Jurkat, Clone E6-1 (cell line): ENCODE results near the gene KANSL1.
"Not testable (repeated sequence)": the region's sequence is repeated elsewhere in the genome, so short reads cannot be mapped to it uniquely, and the experiment has no call there.

ENCODE experiments used
- DNase-seq: peaks from one replicate; pipeline ENCODE4 v3.0.0-alpha.2; 2011; ENCODE audit warnings: low read depth, low spot score
- H3K4me3 ChIP-seq: 2 replicates; pipeline ENCODE4 v1.5.1; 2011; ENCODE audit warnings: mild to moderate bottlenecking, low read length, control low read depth, moderate library complexity

KANSL1 gene

GRCh38 chr17:46193626-46194392 is 580 bp upstream of the KANSL1 start:
- peak; percentile 90 for DNase-seq
- H3K4me3 ChIP-seq, result peak overlapping the region; percentile 67

- peak overlapping the region; percentile 70 for H3K4me3 ChIP-seq
- DNase-seq, result peak; percentile 65
Observed at GRCh38 chr17:46192439-46193150, 634 bp downstream of the KANSL1 start.

DNA sequence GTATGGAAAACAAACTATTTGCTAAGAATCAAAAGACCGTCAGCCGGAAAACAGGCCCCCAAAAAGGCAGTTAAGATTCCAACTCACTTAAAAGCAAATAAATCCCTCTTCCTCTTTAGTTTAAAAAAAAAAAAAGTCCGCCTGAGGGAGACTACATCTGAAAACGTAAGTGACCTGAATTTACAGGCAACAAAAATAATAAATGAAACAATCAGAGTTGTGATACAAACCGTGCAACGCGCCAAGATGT is 1.1 kb downstream of the KANSL1 start:
- H3K4me3 ChIP-seq, result peak overlapping the region; percentile 70
- no peak for DNase-seq

DNA sequence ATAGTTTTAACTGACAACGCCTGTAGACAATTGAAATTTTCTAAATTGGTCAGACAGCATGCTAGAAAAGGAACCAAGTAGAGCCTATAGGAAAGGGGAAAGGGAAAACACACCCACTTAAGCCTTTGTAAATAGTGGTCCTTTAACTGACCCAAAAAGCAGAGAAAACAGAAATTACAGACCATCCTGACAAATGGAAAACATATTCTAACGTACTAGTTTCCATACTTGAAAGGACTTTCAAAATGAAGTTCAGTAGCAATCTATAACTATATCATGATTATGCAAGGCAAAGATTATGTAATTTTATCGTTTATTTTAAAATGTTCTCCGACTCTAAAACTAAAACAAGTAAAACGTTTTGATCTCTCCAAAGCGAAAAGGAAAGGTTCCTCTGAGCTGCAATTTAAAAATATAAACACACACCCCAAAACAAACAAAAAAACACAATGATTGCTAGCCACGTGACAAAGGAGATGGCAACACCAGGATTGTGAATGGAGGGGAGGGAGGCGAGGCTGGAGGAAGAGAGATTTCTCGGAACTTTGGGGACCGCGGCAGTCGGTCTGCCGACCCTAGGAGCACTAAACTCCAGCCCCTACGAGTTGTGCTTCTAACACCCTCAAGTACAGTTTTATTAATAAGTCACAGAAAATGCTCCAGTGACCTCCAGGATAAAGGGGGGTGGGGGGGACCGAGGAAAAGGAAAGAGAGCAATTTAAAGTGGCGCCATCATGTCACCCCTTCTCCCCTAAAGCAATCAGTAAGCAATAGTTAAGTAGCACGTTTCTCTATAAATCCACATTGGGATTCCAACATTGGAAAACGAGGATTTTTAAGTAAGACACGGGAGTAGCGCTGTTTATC is 1.7 kb downstream of the KANSL1 start:
- no peak for DNase-seq

GRCh38 chr17:46190763-46191162 is 2.5 kb downstream of the KANSL1 start:
- peak overlapping the region; percentile 70 for H3K4me3 ChIP-seq
- DNase-seq, result no peak

More for the DNA sequence above, 1.7 kb downstream of the KANSL1 start:
- H3K4me3 ChIP-seq, result peak overlapping the region; percentile 70

- peak; percentile 59 for DNase-seq
- H3K4me3 ChIP-seq, result not testable (repeated sequence)
Observed at GRCh38 chr17:46186827-46187235, 6.4 kb downstream of the KANSL1 start.

DNA sequence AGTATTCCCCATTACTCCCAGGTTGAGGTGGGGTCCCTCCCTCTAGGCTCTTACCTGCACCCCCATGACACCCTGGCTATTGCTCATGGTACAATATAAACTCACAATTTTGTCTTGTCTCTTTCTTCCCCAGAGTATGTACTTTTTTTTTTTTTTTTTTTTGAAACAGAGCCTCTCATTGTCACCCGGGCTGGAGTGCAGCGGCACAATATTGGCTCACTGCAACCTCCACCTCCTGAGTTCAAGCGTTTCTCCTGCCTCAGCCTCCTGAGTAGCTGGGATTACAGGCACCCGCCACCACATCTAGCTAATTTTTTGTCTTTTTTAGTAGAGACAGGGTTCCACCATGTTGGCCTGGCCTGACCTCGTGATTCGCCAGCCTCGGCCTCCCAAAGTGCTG is 8.5 kb downstream of the KANSL1 start:
- DNase-seq, result no peak
- no peak overlapping the region for H3K4me3 ChIP-seq

DNA sequence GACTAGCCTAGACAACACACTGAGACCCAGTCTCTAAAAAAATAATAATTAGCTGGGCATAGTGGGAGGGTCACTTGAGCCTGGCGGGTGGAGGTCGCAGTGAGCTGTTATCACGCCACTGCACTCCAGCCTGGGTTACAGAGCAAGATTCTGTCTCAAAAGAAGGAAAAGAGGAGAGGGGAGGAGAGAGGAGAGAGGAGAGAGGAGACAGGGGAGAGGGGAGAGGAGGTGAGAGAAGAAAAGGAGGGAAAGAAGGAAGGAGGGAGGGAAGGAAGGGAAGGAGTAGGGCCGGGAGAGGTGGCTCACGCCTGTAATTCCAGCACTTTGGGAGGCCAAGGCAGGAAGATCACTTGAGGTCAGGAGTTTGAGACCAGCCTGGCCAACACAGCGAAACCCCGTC is 9.8 kb downstream of the KANSL1 start:
- DNase-seq, H3K4me3 ChIP-seq: not testable (repeated sequence)

GRCh38 chr17:46182961-46183360 is 10.3 kb downstream of the KANSL1 start:
- no peak overlapping the region for H3K4me3 ChIP-seq
- no peak for DNase-seq

DNA sequence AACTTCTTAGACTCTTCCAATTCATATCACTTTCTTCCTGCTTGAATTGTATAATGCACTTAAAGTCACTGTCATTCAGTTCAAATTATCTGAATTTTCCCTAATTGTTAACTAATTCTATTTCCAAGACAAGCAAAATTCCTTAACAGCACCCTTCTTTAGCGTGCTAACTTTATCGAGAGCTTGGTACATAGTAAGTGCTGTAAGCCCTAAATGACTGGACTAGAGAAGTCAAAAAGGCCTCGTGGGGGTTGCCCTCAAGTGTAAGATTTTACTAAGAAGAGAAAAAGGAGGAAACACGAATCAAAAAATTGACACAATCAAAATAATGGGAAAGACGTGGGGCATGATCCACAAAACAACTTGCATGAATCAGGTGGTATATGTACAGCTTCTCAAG is 11.3 kb downstream of the KANSL1 start:
- no peak for DNase-seq
- no peak overlapping the region for H3K4me3 ChIP-seq

DNA sequence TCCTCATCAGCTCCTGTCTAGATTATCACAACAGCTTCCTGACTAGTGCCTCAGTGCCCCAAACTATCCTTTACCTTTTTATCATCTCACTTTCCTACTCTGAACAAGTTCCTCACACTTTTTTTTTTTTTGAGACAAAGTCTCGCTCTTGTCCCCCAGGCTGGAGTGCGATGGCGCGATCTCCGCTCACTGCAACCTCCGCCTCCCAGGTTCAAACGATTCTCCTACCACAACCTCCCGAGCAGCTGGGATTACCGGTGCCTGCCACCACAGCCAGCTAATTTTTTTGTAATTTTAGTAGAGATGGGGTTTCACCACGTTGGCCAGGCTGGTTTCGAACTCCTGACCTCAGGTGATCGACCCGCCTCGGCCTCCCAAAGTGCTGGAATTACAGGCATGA is 11.9 kb downstream of the KANSL1 start:
- DNase-seq, H3K4me3 ChIP-seq: not testable (repeated sequence)

GRCh38 chr17:46180892-46181274 is 12.3 kb downstream of the KANSL1 start:
- no peak for DNase-seq
- H3K4me3 ChIP-seq, result no peak overlapping the region

DNA sequence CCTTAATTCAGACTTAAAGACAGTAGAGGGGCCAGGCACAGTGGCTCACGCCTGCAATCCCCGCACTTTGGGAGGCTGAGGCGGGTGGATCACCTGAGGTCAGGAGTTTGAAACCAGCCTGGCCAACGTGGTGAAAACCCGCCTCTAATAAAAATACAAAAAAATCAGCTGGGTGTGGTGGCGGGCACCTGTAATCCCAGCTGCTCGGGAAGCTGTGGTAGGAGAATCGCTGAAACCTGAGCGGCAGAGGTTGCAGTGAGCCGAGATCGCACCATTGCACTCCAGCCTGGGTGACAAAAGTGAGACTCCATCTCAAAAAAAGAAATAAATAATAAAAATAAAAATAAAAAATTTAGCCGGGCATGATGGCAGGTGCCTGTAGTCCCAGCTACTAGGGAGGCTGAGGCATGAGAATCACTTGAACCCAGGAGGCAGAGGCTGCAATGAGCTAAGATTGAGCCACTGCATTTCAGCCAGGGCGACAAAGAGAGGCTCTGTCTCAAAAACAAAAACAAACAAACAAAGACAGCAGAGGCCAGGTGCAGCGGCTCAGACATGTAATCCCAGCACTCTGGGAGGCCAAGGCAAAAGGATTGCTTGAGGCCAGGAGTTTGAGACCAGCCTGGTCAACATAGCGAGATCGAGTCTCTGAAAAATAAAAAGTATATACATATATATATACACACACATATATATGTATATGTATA is 12.9 kb downstream of the KANSL1 start:
- DNase-seq, H3K4me3 ChIP-seq: not testable (repeated sequence)

DNA sequence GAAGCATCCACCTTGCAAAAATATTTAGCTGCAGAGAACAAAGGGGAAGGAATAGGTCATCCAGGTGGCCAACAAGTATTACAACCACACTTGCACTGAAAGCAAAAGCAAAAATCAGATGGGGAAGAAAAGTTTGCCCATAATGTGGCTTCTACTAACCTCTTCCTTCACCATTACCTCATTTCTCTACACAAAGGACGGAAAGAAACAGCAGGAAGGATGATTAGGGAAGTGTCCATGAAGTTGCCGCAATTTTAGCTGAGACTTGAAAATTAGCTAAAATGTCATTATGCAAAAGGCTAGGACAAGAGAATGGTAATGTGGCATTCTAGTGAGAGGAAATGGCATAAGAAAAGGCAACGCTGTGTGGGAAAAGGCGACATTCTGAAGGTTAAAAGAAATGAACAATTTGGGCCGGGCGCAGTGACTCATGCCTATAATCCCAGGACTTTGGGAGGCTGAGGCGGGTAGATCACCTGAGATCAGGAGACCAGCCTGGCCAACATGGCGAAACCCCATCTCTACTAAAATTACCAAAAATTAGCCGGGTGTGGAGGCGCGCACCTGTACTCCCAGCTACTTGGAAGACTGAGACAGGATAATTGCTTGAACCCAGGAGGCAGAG is 13.7 kb downstream of the KANSL1 start:
- DNase-seq, result no peak

GRCh38 chr17:46178550-46179214 is 14.5 kb downstream of the KANSL1 start:
- H3K4me3 ChIP-seq, result no peak overlapping the region

More for the DNA sequence above, 13.7 kb downstream of the KANSL1 start:
- H3K4me3 ChIP-seq, result no peak overlapping the region

GRCh38 chr17:46176975-46177374 is 16.3 kb downstream of the KANSL1 start:
- H3K4me3 ChIP-seq, result no peak overlapping the region
- no peak for DNase-seq

More at GRCh38 chr17:46178550-46179214, 14.5 kb downstream of the KANSL1 start:
- DNase-seq, result no peak

- H3K4me3 ChIP-seq, result no peak overlapping the region
- DNase-seq, result no peak
Observed at GRCh38 chr17:46175891-46176290, 17.3 kb downstream of the KANSL1 start.

DNA sequence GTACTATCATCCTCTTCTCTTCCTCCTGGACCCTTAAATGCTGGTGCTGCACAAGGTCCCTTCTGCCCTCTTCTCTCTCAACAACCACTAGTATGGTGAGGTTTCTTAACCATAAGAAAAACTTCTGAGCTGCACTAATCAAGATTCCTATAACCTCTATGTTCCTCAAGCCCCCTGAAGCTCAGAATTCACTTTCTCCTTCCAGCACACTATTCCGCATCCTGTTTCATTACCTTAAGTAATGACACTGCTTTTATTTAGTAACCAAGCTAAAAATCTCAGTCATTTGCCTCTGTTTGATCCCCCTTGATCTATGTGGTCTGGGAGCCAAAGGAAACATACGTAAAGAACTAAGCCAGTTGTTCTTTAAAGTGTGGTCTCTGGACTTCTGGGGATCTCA is 20.1 kb downstream of the KANSL1 start:
- H3K4me3 ChIP-seq, result no peak overlapping the region
- DNase-seq, result no peak
